RWPE2 (cell line): ENCODE results near the gene EHBP1.

Experiments used
- ATAC-seq: fragments of 200-7000 bp; cut with Tn5 transposase; 3 replicates; pipeline ENCODE4 v1.9.1; 2021; ENCODE audit warnings: low read depth
- DNase-seq: peaks from one replicate; pipeline ENCODE4 v3.0.0-alpha.2; 2020; ENCODE audit warnings: low spot score
- H3K27ac ChIP-seq: fragments of 450-650 bp; 2 replicates; pipeline ENCODE4 v1.5.1; 2017; ENCODE audit warnings: mild to moderate bottlenecking; ENCODE audit not compliant: poor library complexity, severe bottlenecking
- H3K27me3 ChIP-seq: fragments of 250-450 bp; sonication (Bioruptor Pico); 2 replicates; pipeline ENCODE4 v1.5.1; 2021; ENCODE audit warnings: mild to moderate bottlenecking, moderate library complexity; ENCODE audit not compliant: insufficient read depth, poor library complexity, severe bottlenecking
- H3K36me3 ChIP-seq: fragments of 250-450 bp; sonication (Bioruptor Pico); 2 replicates; pipeline ENCODE4 v1.5.1; 2020; ENCODE audit warnings: low read depth, mild to moderate bottlenecking, moderate library complexity
- H3K4me1 ChIP-seq: fragments of 250-450 bp; sonication (Bioruptor Pico); 2 replicates; pipeline ENCODE4 v1.5.1; 2021; ENCODE audit warnings: mild to moderate bottlenecking, moderate library complexity; ENCODE audit not compliant: insufficient read depth, poor library complexity, severe bottlenecking
- H3K4me3 ChIP-seq: fragments of 250-450 bp; sonication (Bioruptor Pico); 2 replicates; pipeline ENCODE4 v1.5.1; 2021; ENCODE audit warnings: mild to moderate bottlenecking, moderate library complexity; ENCODE audit not compliant: severe bottlenecking
- H3K9me3 ChIP-seq: fragments of 250-450 bp; sonication (Bioruptor Pico); 2 replicates; pipeline ENCODE4 v1.5.1; 2021; ENCODE audit warnings: mild to moderate bottlenecking, moderate library complexity; ENCODE audit not compliant: severe bottlenecking
- CTCF ChIP-seq: fragments of 450-650 bp; IDR thresholded peaks from one replicate; pipeline ENCODE4 v1.5.1; 2017; ENCODE audit warnings: mild to moderate bottlenecking, moderate library complexity; ENCODE audit not compliant: poor library complexity, severe bottlenecking

Gene EHBP1

GRCh38 chr2:62854600-62855514 lies 149.3 kb downstream of the EHBP1 start:
- TF ChIP-seq CTCF, result no peak
- DNase-seq, result no peak
- Histone ChIP-seq H3K4me1 (no peaks in the 10 kb centered on the region), H3K27me3 (no peaks in the 10 kb centered on the region), H3K36me3 (peaks cover 74% of the 10 kb centered on the region), H3K9me3 (no peaks in the 10 kb centered on the region), H3K4me3 (no peak overlapping the region), H3K27ac (no peak overlapping the region)
- no peak for ATAC-seq

GRCh38 chr2:62856228-62857040 lies 150.9 kb downstream of the EHBP1 start:
- Histone ChIP-seq H3K27me3 (no peaks in the 10 kb centered on the region), H3K4me3 (no peak overlapping the region), H3K36me3 (peaks cover 68% of the 10 kb centered on the region), H3K4me1 (no peaks in the 10 kb centered on the region), H3K9me3 (no peaks in the 10 kb centered on the region), H3K27ac (no peak overlapping the region)
- TF ChIP-seq CTCF, result no peak
- ATAC-seq (no peak), DNase-seq (no peak)

GRCh38 chr2:62857139-62857931 lies 151.8 kb downstream of the EHBP1 start:
- no peak for TF ChIP-seq CTCF
- DNase-seq, result no peak

GRCh38 chr2:62858231-62858832 lies 152.8 kb downstream of the EHBP1 start:
- H3K27ac ChIP-seq, result no peak overlapping the region
- no peak overlapping the region for H3K4me3 ChIP-seq
- DNase-seq, result no peak
- H3K36me3 ChIP-seq, result peaks cover 57% of the 10 kb centered on the region
- no peak for TF ChIP-seq CTCF
- no peaks in the 10 kb centered on the region for H3K27me3 ChIP-seq
- H3K4me1 ChIP-seq, result no peaks in the 10 kb centered on the region
- H3K9me3 ChIP-seq, result no peaks in the 10 kb centered on the region
- no peak for ATAC-seq

More at GRCh38 chr2:62857139-62857931, 151.8 kb downstream of the EHBP1 start:
- H3K27me3 ChIP-seq, result no peaks in the 10 kb centered on the region
- H3K9me3 ChIP-seq, result no peaks in the 10 kb centered on the region
- no peaks in the 10 kb centered on the region for H3K4me1 ChIP-seq
- peaks cover 66% of the 10 kb centered on the region for H3K36me3 ChIP-seq
- ATAC-seq, result no peak
- no peak overlapping the region for H3K4me3 ChIP-seq
- H3K27ac ChIP-seq, result no peak overlapping the region
